Measurements from ENCODE around the gene GAPDHS. TPM values are rescaled to one million over a fixed set of nuclear protein-coding genes. Genes with fewer than 3 reads are reported as not detected.

GAPDHS gene
- not detected for total RNA-seq (ENCODE audit: unreplicated experiment)
- long read RNA-seq, result 0 reads

DNA sequence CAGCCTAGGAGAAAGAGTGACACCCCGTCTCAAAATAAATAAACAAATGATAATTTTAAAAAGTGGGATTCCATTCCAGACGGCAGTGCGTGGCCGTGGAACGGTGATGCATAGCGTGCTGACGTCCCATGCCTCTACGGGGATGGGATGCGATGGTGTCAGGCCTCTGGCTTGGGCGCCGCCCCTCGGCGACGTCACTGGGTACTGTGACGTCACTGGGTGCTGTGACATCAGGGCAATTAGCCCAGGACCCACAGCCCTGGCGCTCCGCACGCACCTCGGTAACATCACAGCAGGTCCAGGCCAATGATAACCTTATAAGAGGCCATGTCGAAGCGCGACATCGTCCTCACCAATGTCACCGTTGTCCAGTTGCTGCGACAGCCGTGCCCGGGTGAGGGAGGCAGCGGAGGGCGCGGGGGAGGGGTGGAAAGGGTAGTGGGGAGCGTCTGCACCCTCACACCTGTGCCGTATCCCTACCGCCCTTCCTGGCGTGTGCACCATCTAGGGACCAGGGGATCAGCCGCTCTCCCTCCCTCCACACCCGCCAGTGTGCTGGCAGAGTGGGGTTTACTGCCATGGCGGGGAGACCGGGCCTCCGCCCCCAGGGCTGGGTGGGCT, at the start of gene GAPDHS:
Gene GAPDHS (plus strand): TSS at position 256 of the 621 bp plus-strand sequence. CDS start 72 bp downstream, at position 328.
- Mint-ChIP-seq H3K4me1 (ENCODE audit: low read depth, unreplicated experiment) (no peaks in the 10 kb centered on the region), H3K36me3 (ENCODE audit: unreplicated experiment) (peaks cover 8% of the 10 kb centered on the region), H3K4me3 (ENCODE audit: unreplicated experiment) (peak within 1 kb of the TSS; percentile 21)

GRCh38 chr19:35484252-35485036, 48.8 kb upstream of the GAPDHS start:
- H3K27ac Mint-ChIP-seq (ENCODE audit: unreplicated experiment), result no peak overlapping the region
- no peaks in the 10 kb centered on the region for H3K4me1 Mint-ChIP-seq (ENCODE audit: low read depth, unreplicated experiment)
- TF ChIP-seq, protein P1, sequence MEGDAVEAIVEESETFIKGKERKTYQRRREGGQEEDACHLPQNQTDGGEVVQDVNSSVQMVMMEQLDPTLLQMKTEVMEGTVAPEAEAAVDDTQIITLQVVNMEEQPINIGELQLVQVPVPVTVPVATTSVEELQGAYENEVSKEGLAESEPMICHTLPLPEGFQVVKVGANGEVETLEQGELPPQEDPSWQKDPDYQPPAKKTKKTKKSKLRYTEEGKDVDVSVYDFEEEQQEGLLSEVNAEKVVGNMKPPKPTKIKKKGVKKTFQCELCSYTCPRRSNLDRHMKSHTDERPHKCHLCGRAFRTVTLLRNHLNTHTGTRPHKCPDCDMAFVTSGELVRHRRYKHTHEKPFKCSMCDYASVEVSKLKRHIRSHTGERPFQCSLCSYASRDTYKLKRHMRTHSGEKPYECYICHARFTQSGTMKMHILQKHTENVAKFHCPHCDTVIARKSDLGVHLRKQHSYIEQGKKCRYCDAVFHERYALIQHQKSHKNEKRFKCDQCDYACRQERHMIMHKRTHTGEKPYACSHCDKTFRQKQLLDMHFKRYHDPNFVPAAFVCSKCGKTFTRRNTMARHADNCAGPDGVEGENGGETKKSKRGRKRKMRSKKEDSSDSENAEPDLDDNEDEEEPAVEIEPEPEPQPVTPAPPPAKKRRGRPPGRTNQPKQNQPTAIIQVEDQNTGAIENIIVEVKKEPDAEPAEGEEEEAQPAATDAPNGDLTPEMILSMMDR (IDR thresholded peaks at IDR 0.05; ENCODE audit: partially characterized antibody, unreplicated experiment), result no peak
- peaks cover 3% of the 10 kb centered on the region for H3K9me3 Mint-ChIP-seq (ENCODE audit: unreplicated experiment)
- H3K27me3 Mint-ChIP-seq (ENCODE audit: unreplicated experiment), result no peaks in the 10 kb centered on the region
- no peaks in the 10 kb centered on the region for H3K36me3 Mint-ChIP-seq (ENCODE audit: unreplicated experiment)
- H3K4me3 Mint-ChIP-seq (ENCODE audit: unreplicated experiment), result no peak overlapping the region
- no peak for DNase-seq

More for the DNA sequence above, at the start of gene GAPDHS:
- DNase-seq, result no peak
- peaks cover 5% of the 10 kb centered on the region for H3K9me3 Mint-ChIP-seq (ENCODE audit: unreplicated experiment)
- H3K27ac Mint-ChIP-seq (ENCODE audit: unreplicated experiment), result no peak within 1 kb of the TSS
- TF ChIP-seq, protein P1 (IDR thresholded peaks at IDR 0.05; ENCODE audit: partially characterized antibody, unreplicated experiment), result no peak
- peaks cover 17% of the 10 kb centered on the region for H3K27me3 Mint-ChIP-seq (ENCODE audit: unreplicated experiment)

DNA sequence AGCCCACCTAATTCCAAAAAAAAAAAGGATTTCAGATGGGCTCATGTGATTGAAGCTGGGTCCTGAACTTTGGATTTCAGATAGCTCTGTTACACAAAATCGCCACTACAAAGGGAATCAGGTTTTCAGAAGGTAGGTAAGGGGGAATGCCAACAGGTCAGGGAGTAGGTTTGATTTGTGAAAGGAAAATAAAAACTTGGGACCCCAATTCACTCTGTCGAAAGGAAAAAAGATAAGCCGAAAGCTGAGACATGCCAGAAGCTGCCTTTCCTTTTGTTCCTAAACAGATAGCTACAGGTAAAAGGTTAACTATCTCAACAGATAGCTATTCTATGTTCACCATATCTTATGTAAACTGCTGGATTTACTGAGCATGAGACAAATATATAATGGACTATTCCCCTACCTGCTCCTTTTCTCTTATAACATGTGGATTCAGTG, 47.0 kb upstream of the GAPDHS start:
- H3K4me3 Mint-ChIP-seq (ENCODE audit: unreplicated experiment), result no peak overlapping the region
- peaks cover 2% of the 10 kb centered on the region for H3K27me3 Mint-ChIP-seq (ENCODE audit: unreplicated experiment)
- no peak overlapping the region for H3K27ac Mint-ChIP-seq (ENCODE audit: unreplicated experiment)
- no peaks in the 10 kb centered on the region for H3K4me1 Mint-ChIP-seq (ENCODE audit: low read depth, unreplicated experiment)
- TF ChIP-seq, protein P1 (IDR thresholded peaks at IDR 0.05; ENCODE audit: partially characterized antibody, unreplicated experiment), result no peak
- peaks cover 3% of the 10 kb centered on the region for H3K9me3 Mint-ChIP-seq (ENCODE audit: unreplicated experiment)
- DNase-seq, result no peak
- H3K36me3 Mint-ChIP-seq (ENCODE audit: unreplicated experiment), result no peaks in the 10 kb centered on the region

DNA sequence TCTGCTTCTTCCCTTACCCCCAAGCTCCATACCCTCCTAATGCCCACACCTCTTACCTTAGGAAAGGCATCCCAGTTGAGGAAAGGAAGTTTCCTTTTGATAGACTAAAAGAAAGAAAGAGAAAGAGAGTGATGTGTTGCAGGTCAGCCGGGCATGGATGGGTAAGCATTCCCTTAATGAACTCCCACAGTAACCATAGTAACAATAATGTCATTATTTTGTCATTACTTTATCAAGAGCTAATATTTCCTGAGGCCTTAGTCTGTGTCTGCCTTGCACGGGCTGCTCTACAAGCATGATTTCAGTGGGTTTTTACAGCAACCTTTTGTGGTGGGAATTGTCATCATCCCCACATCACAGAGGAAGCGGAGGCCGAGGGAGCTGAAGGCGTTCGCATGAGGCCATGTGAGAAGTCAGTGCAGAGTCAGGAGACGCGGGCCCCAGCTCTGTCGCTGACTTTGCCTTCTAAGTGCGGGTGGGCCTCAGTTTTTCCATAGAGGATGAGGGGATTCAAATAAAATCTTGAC, 45.5 kb upstream of the GAPDHS start:
- no peak for DNase-seq
- no peaks in the 10 kb centered on the region for H3K36me3 Mint-ChIP-seq (ENCODE audit: unreplicated experiment)
- H3K4me3 Mint-ChIP-seq (ENCODE audit: unreplicated experiment), result no peak overlapping the region
- H3K27me3 Mint-ChIP-seq (ENCODE audit: unreplicated experiment), result peaks cover 2% of the 10 kb centered on the region
- TF ChIP-seq, protein P1 (IDR thresholded peaks at IDR 0.05; ENCODE audit: partially characterized antibody, unreplicated experiment), result no peak
- no peaks in the 10 kb centered on the region for H3K4me1 Mint-ChIP-seq (ENCODE audit: low read depth, unreplicated experiment)
- no peak overlapping the region for H3K27ac Mint-ChIP-seq (ENCODE audit: unreplicated experiment)
- peaks cover 3% of the 10 kb centered on the region for H3K9me3 Mint-ChIP-seq (ENCODE audit: unreplicated experiment)
